ENCODE measurements around the gene RALGDS. TPM values are rescaled to one million over a fixed set of nuclear protein-coding genes. Genes with fewer than 3 reads are reported as not detected.

The RALGDS gene
- total and polyA plus RNA-seq, 2 experiments from 2014 or later = 8.6 to 20.3 TPM

DNA sequence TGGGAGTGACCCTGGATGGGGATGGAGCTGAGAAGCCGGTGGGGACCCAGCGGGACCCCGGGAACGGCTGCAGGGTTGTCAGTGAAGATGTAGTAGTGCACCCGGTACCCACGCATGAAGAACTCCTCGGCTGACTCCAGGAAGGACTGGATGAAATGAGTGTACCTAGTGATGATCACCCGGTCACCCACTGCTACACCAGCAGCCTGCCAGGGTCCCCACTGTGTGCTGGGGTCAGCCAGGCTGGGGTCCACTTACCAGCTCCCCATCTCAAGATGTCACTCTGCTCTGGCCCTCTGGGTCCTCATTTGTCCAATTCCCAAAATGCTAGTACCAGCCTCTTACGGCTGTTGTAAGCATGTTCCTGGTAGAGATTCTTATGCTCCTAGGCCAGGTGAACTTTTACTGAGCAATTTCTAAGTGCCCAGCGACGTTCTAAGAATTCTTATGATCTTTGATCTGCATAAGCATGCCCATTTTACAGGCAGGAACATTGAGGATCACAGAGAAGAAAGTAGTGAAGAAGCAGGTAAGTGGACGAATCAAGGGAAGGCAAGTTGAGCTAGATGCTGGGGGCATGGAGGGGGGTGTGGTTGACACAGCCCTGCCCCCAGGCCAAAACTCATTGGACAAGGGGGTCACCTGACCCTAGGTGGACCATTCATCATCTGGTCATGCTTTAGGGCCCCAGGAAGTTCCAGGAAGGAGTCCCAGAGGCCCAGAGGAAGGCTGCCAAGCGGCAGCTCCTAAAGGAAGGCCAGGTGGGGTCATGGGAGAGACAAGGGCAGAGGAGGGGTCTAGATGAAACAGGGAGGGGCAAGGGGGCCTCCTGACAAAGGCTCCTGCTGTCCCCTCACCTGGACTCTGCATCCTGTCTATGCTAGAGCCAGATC lies 33.3 kb upstream of the RALGDS start:
- no peaks in the 10 kb centered on the region for H3K4me1 ChIP-seq (ENCODE audit: insufficient read depth)
- Mint-ChIP-seq H3K4me1 (no peaks in the 10 kb centered on the region; the same call in 2 of the 3 replicates), H3K36me3 (ENCODE audit: low read depth) (peaks cover 9% of the 10 kb centered on the region; the same call in 2 of the 3 replicates), H3K27ac (no peak overlapping the region), H3K4me3 (no peak overlapping the region; the same call in 2 of the 3 replicates), H3K9me3 (no peaks in the 10 kb centered on the region), H3K27me3 (ENCODE audit: insufficient read depth, low read depth, poor library complexity) (peaks cover 8% of the 10 kb centered on the region)
- H3K4me2 ChIP-seq = no peak overlapping the region
- no peak overlapping the region for H3K27ac ChIP-seq (ENCODE audit: low read depth)
- ATAC-seq = no peak
- no peaks in the 10 kb centered on the region; the same call in 1 of the 2 replicates for H4K20me1 ChIP-seq (replicated peaks; ENCODE audit: insufficient read depth)
- H3K79me2 ChIP-seq (replicated peaks; ENCODE audit: insufficient read depth) = no peaks in the 10 kb centered on the region
- H3K4me3 ChIP-seq = no peak overlapping the region
- no peak overlapping the region for H2AFZ ChIP-seq
- no peaks in the 10 kb centered on the region for H3K36me3 ChIP-seq (ENCODE audit: insufficient read depth)
- H3F3A ChIP-seq (replicated peaks; ENCODE audit: low read depth) = no peaks in the 10 kb centered on the region
- no peaks in the 10 kb centered on the region for H3K9me2 ChIP-seq (ENCODE audit: insufficient read depth)
- TF ChIP-seq CREB1 (CRISPR knock-in tag; IDR thresholded peaks at IDR 0.05; ENCODE audit: low read depth) (no peak), POLR2AphosphoS5 (IDR thresholded peaks at IDR 0.05; ENCODE audit: low read depth) (no peak), EZH2 (IDR thresholded peaks at IDR 0.05; ENCODE audit: low read depth, unreplicated experiment) (no peak), STAT1 (IDR thresholded peaks at IDR 0.05; ENCODE audit: unreplicated experiment) (no peak), JUNB (IDR thresholded peaks at IDR 0.05; ENCODE audit: unreplicated experiment) (no peak), NANOG (IDR thresholded peaks at IDR 0.05; ENCODE audit: borderline replicate concordance) (no peak)
- TF ChIP-seq, protein P1, sequence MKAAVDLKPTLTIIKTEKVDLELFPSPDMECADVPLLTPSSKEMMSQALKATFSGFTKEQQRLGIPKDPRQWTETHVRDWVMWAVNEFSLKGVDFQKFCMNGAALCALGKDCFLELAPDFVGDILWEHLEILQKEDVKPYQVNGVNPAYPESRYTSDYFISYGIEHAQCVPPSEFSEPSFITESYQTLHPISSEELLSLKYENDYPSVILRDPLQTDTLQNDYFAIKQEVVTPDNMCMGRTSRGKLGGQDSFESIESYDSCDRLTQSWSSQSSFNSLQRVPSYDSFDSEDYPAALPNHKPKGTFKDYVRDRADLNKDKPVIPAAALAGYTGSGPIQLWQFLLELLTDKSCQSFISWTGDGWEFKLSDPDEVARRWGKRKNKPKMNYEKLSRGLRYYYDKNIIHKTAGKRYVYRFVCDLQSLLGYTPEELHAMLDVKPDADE (IDR thresholded peaks at IDR 0.05) = no peak
- TF ChIP-seq, protein P2, sequence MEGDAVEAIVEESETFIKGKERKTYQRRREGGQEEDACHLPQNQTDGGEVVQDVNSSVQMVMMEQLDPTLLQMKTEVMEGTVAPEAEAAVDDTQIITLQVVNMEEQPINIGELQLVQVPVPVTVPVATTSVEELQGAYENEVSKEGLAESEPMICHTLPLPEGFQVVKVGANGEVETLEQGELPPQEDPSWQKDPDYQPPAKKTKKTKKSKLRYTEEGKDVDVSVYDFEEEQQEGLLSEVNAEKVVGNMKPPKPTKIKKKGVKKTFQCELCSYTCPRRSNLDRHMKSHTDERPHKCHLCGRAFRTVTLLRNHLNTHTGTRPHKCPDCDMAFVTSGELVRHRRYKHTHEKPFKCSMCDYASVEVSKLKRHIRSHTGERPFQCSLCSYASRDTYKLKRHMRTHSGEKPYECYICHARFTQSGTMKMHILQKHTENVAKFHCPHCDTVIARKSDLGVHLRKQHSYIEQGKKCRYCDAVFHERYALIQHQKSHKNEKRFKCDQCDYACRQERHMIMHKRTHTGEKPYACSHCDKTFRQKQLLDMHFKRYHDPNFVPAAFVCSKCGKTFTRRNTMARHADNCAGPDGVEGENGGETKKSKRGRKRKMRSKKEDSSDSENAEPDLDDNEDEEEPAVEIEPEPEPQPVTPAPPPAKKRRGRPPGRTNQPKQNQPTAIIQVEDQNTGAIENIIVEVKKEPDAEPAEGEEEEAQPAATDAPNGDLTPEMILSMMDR (conservative IDR thresholded peaks at IDR 0.05; ENCODE audit: low read depth in 2 of 2) = no peak
- TF ChIP-seq, protein P3, sequence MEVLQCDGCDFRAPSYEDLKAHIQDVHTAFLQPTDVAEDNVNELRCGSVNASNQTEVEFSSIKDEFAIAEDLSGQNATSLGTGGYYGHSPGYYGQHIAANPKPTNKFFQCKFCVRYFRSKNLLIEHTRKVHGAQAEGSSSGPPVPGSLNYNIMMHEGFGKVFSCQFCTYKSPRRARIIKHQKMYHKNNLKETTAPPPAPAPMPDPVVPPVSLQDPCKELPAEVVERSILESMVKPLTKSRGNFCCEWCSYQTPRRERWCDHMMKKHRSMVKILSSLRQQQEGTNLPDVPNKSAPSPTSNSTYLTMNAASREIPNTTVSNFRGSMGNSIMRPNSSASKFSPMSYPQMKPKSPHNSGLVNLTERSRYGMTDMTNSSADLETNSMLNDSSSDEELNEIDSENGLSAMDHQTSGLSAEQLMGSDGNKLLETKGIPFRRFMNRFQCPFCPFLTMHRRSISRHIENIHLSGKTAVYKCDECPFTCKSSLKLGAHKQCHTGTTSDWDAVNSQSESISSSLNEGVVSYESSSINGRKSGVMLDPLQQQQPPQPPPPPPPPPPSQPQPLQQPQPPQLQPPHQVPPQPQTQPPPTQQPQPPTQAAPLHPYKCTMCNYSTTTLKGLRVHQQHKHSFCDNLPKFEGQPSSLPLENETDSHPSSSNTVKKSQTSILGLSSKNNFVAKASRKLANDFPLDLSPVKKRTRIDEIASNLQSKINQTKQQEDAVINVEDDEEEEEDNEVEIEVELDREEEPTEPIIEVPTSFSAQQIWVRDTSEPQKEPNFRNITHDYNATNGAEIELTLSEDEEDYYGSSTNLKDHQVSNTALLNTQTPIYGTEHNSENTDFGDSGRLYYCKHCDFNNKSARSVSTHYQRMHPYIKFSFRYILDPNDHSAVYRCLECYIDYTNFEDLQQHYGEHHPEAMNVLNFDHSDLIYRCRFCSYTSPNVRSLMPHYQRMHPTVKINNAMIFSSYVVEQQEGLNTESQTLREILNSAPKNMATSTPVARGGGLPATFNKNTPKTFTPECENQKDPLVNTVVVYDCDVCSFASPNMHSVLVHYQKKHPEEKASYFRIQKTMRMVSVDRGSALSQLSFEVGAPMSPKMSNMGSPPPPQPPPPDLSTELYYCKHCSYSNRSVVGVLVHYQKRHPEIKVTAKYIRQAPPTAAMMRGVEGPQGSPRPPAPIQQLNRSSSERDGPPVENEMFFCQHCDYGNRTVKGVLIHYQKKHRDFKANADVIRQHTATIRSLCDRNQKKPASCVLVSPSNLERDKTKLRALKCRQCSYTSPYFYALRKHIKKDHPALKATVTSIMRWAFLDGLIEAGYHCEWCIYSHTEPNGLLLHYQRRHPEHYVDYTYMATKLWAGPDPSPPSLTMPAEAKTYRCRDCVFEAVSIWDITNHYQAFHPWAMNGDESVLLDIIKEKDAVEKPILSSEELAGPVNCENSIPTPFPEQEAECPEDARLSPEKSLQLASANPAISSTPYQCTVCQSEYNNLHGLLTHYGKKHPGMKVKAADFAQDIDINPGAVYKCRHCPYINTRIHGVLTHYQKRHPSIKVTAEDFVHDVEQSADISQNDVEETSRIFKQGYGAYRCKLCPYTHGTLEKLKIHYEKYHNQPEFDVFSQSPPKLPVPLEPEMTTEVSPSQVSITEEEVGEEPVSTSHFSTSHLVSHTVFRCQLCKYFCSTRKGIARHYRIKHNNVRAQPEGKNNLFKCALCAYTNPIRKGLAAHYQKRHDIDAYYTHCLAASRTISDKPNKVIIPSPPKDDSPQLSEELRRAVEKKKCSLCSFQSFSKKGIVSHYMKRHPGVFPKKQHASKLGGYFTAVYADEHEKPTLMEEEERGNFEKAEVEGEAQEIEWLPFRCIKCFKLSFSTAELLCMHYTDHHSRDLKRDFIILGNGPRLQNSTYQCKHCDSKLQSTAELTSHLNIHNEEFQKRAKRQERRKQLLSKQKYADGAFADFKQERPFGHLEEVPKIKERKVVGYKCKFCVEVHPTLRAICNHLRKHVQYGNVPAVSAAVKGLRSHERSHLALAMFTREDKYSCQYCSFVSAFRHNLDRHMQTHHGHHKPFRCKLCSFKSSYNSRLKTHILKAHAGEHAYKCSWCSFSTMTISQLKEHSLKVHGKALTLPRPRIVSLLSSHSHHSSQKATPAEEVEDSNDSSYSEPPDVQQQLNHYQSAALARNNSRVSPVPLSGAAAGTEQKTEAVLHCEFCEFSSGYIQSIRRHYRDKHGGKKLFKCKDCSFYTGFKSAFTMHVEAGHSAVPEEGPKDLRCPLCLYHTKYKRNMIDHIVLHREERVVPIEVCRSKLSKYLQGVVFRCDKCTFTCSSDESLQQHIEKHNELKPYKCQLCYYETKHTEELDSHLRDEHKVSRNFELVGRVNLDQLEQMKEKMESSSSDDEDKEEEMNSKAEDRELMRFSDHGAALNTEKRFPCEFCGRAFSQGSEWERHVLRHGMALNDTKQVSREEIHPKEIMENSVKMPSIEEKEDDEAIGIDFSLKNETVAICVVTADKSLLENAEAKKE (CRISPR knock-in tag; IDR thresholded peaks at IDR 0.05) = no peak
- DNase-seq (ENCODE audit: low spot score) = no peak
- H3K27me3 ChIP-seq (ENCODE audit: insufficient read depth) = no peaks in the 10 kb centered on the region
